ENCODE measurements around the gene PRPSAP1. TPM values are rescaled to one million over a fixed set of nuclear protein-coding genes. Genes with fewer than 3 reads are reported as not detected.

PRPSAP1 gene, protein sequence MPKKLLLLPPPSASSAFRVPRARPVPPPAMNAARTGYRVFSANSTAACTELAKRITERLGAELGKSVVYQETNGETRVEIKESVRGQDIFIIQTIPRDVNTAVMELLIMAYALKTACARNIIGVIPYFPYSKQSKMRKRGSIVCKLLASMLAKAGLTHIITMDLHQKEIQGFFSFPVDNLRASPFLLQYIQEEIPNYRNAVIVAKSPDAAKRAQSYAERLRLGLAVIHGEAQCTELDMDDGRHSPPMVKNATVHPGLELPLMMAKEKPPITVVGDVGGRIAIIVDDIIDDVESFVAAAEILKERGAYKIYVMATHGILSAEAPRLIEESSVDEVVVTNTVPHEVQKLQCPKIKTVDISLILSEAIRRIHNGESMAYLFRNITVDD
- total RNA-seq = 100 to 1,000 TPM in 1 of 6 donors, 10 to 100 TPM in 5; 37.3 to 172 (median 59.2) TPM

DNA sequence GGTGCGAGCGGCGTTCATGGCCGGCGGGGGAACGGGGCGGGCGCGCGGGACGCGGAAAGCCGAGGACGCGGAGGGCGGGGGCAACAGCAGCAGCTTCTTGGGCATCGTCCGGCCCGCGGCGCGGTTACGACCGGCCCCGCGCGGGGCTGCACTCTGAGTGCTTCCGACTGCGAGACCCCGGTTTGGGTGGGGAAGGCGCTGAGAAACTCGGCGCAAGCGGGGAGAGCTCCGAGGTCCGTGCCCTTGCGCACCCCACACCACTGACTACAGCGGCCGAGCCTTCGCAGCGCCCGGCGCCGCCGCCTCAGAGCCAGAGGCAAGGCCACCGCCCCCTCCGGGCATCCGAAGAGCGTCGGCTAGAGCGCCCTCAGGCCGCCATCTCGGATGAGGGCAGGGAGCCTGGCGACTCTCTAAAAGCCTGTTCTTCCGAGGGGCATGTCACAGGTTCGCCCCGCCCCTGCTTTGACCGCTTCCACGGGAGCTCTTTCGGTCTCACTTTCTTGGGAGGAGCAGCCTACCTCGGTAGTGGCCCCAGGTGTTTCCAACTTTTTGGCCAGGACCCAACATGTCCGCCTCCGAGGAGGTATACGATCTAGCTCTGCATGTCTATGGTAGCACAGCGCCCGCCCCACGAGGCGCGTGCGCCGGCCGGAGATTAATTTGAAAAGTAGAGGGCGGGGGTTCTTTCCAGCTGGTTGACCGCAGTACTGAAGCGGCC, at the start of gene PRPSAP1:
Gene PRPSAP1 (minus strand): TSS at position 318 of the 718 bp plus-strand sequence. CDS start 213 bp downstream, at position 105.
- H3K4me1 ChIP-seq = peaks cover 9 to 29% (median 12%) of the 10 kb centered on the region in 4 donors
- 0% methylated on average over 11 to 22 of the region's 75 CpGs for WGBS, 2 donors
- ATAC-seq (ENCODE audit: low FRiP score in 2 of 2) = peak; percentile 99
- H3K4me3 ChIP-seq = peak within 1 kb of the TSS; percentile 79 to 99 (median 88)
- H3K27me3 ChIP-seq = no peaks in the 10 kb centered on the region
- H3K27ac ChIP-seq = peak within 1 kb of the TSS; percentile 86 to 96 (median 91)
- no peaks in the 10 kb centered on the region for H3K36me3 ChIP-seq
- DNase-seq = peak; percentile 90 to 96
- TF ChIP-seq POLR2A (IDR thresholded peaks at IDR 0.05) (peak in 3 of 4 donors; percentile 76 to 93 (median 90)), POLR2AphosphoS5 (IDR thresholded peaks at IDR 0.05) (peak; percentile 47 to 86), EP300 (IDR thresholded peaks at IDR 0.05) (no peak)
- TF ChIP-seq, protein P1, sequence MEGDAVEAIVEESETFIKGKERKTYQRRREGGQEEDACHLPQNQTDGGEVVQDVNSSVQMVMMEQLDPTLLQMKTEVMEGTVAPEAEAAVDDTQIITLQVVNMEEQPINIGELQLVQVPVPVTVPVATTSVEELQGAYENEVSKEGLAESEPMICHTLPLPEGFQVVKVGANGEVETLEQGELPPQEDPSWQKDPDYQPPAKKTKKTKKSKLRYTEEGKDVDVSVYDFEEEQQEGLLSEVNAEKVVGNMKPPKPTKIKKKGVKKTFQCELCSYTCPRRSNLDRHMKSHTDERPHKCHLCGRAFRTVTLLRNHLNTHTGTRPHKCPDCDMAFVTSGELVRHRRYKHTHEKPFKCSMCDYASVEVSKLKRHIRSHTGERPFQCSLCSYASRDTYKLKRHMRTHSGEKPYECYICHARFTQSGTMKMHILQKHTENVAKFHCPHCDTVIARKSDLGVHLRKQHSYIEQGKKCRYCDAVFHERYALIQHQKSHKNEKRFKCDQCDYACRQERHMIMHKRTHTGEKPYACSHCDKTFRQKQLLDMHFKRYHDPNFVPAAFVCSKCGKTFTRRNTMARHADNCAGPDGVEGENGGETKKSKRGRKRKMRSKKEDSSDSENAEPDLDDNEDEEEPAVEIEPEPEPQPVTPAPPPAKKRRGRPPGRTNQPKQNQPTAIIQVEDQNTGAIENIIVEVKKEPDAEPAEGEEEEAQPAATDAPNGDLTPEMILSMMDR (IDR thresholded peaks at IDR 0.05) = peak; percentile 42 to 73 (median 61)
- H3K9me3 ChIP-seq = no peaks in the 10 kb centered on the region

DNA sequence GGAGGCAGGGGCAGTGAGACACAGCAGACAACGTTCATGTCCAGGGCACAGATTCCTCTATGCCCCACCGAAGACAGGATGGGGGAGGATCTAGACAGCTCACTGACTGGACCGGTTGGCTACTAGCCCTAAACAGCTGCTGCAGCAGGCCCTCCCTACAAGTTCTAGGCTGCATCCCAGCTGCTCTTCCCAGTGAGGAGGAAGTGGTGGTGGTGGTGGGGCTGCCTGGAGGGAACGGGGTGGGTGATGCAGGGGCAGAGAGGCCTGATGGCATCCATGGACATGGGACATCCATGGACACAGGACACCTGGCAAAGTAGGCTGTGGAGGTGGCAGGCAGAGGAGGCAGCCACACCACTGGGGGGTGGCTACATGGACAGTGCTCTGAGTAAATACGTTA, 49.0 kb upstream of the PRPSAP1 start:
- TF ChIP-seq POLR2AphosphoS5 (IDR thresholded peaks at IDR 0.05) (no peak), EP300 (IDR thresholded peaks at IDR 0.05) (no peak), POLR2A (IDR thresholded peaks at IDR 0.05) (no peak)
- TF ChIP-seq, protein P1 (IDR thresholded peaks at IDR 0.05) = no peak
- Histone ChIP-seq H3K4me1 (peaks cover 0 to 7% (median 4%) of the 10 kb centered on the region in 4 donors), H3K4me3 (no peak overlapping the region), H3K27ac (no peak overlapping the region), H3K36me3 (peaks cover 13 to 68% (median 55%) of the 10 kb centered on the region in 4 donors), H3K27me3 (no peaks in the 10 kb centered on the region), H3K9me3 (no peaks in the 10 kb centered on the region)
- WGBS, 2 donors = 68 to 85% methylated on average over 3 to 5 of the region's 5 CpGs
- no peak for DNase-seq
- ATAC-seq (ENCODE audit: low FRiP score in 2 of 2) = no peak

DNA sequence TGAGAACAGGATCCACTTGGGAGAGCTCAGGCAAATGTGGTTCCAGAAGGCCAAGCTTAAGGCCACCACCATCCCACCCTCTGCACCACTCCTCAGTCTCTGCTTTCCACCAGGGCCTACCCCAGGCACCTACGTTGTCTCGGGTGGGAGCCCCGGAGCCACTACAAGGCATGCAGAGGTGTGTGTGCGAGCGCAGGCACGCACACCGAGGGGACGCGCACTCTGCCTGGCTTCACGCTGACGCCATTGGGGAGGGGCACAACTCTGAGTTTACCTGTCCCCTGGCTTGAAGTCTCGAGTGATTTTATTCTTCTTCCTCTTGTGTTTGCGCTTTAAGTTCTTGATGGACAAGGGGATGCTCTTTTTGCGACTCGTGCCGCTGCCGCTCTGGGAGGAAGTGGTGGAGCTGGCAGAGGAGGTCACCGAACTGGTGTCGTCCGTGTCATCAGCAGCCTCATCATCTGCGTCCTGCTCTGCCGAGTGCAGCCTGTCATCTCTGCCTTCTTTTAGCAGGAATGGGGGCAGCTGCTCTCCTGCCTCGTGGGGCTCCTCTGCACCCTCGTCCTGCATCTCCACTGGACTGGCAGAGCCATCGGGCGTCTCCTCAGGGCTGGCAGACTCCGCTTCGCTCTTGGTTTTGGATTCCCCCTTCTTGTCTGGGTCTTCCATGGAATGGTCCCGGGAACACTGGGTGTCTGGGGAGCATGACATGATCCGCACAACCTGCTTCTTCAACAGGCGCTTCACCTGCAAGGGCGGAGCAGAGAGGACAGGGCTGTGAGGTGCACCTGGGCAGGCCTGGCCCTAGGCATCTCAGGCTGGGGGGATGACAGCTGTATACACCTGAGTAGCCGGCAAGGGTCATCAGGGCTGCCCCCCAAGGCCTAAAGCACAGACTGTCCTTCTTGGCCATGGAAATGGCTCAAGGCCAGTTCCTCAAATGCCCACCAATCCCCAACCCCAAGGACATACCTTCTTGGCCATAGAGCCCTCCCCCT, 45.8 kb upstream of the PRPSAP1 start:
- WGBS, 2 donors = 91% methylated on average over 32 of the region's 33 CpGs
- TF ChIP-seq EP300 (IDR thresholded peaks at IDR 0.05) (no peak), POLR2A (IDR thresholded peaks at IDR 0.05) (no peak), POLR2AphosphoS5 (IDR thresholded peaks at IDR 0.05) (no peak)
- TF ChIP-seq, protein P1 (IDR thresholded peaks at IDR 0.05) = no peak
- H3K36me3 ChIP-seq = peaks cover 13 to 90% (median 74%) of the 10 kb centered on the region in 4 donors
- no peaks in the 10 kb centered on the region for H3K9me3 ChIP-seq
- no peak for ATAC-seq (ENCODE audit: low FRiP score in 2 of 2)
- no peak overlapping the region for H3K4me3 ChIP-seq
- no peak for DNase-seq
- H3K27ac ChIP-seq = no peak overlapping the region
- peaks cover 0 to 4% (median 0%) of the 10 kb centered on the region in 4 donors for H3K4me1 ChIP-seq
- H3K27me3 ChIP-seq = no peaks in the 10 kb centered on the region

DNA sequence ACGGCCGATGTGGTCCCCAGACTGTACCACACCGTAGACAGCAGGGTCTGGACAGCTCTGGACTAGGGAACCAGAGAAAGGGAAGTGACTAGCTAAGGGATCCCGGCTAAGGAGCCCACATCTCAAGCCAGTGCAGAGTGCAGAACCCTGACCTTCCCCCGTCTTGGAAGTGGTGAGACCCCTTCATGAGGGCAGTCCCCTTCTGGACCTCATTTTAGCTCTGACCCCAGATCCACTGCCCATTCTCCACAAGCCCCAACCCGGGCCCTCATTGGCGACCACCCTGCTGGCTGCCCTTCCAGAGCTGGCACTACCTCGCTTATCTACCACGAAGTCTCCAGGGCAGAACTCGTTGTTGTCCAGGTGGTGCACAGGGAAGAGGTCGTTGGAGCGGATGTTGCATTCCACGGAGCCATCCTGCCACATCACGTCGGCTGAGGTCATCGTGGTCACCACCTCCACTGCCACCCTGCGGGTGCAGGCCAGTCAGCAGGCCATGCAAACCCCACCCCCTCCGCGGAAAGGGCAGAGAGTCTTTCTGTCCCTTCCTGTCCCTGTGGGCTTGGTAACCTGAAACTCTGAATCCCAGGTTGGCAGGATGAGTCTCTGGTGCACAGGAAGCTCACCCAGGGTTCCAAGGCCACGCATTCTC, 44.9 kb upstream of the PRPSAP1 start:
- no peak overlapping the region for H3K4me3 ChIP-seq
- H3K36me3 ChIP-seq = peaks cover 13 to 94% (median 75%) of the 10 kb centered on the region in 4 donors
- no peaks in the 10 kb centered on the region for H3K4me1 ChIP-seq
- no peak for DNase-seq
- WGBS, 2 donors = 87 to 89% methylated on average over 20 of the region's 20 CpGs
- H3K27me3 ChIP-seq = no peaks in the 10 kb centered on the region
- no peak for TF ChIP-seq POLR2A (IDR thresholded peaks at IDR 0.05)
- TF ChIP-seq, protein P1 (IDR thresholded peaks at IDR 0.05) = no peak
- TF ChIP-seq POLR2AphosphoS5 (IDR thresholded peaks at IDR 0.05) = no peak
- TF ChIP-seq EP300 (IDR thresholded peaks at IDR 0.05) = no peak
- no peak overlapping the region for H3K27ac ChIP-seq
- no peak for ATAC-seq (ENCODE audit: low FRiP score in 2 of 2)
- H3K9me3 ChIP-seq = no peaks in the 10 kb centered on the region

Measured in upper lobe of left lung (tissue), 6 donors.